ENCODE results near the gene PIN4. TPM values are rescaled to one million over a fixed set of nuclear protein-coding genes. Genes with fewer than 3 reads are reported as not detected.

PIN4 gene
- polyA plus RNA-seq, 1 donor from 2014 or later, result 49.3 TPM

GRCh38 chrX:72180539-72180938 lies 1.0 kb upstream of the PIN4 start:
- no peaks in the 10 kb centered on the region for H3K9me2 ChIP-seq (ENCODE audit: insufficient read depth, low read length)
- no peak for TF ChIP-seq EZH2 (IDR thresholded peaks at IDR 0.05; ENCODE audit: borderline replicate concordance, insufficient read depth, low read length, poor library complexity, severe bottlenecking)
- no peak for TF ChIP-seq POLR2AphosphoS5 (IDR thresholded peaks at IDR 0.05)
- TF ChIP-seq SMC3 (conservative IDR thresholded peaks at IDR 0.05; ENCODE audit: poor library complexity), result no peak
- no peak for TF ChIP-seq REST (IDR thresholded peaks at IDR 0.05; ENCODE audit: borderline replicate concordance)
- TF ChIP-seq RAD21 (conservative IDR thresholded peaks at IDR 0.05), result no peak
- no peak for TF ChIP-seq CTCF (IDR thresholded peaks at IDR 0.05; ENCODE audit: poor library complexity, severe bottlenecking)
- no peak for TF ChIP-seq TAF1 (IDR thresholded peaks at IDR 0.05; ENCODE audit: low read depth)
- no peak for TF ChIP-seq MXI1 (conservative IDR thresholded peaks at IDR 0.05; ENCODE audit: poor library complexity, severe bottlenecking)
- TF ChIP-seq EP300 (conservative IDR thresholded peaks at IDR 0.05; ENCODE audit: poor library complexity, severe bottlenecking), result no peak
- no peaks in the 10 kb centered on the region for H3F3A ChIP-seq (ENCODE audit: insufficient read depth, low read length, poor library complexity, severe bottlenecking)
- H3K79me2 ChIP-seq (replicated peaks; ENCODE audit: insufficient read depth, low read length), result no peaks in the 10 kb centered on the region
- peak overlapping the region; percentile 93 for H3K27ac ChIP-seq (ENCODE audit: low read length)
- no peaks in the 10 kb centered on the region for H4K20me1 ChIP-seq (ENCODE audit: insufficient read depth)
- no peaks in the 10 kb centered on the region for H3K9me3 ChIP-seq (ENCODE audit: low read length)
- no peaks in the 10 kb centered on the region for H3K36me3 ChIP-seq (ENCODE audit: insufficient read depth, low read length)
- no peaks in the 10 kb centered on the region for H3K27me3 ChIP-seq (ENCODE audit: insufficient read depth, low read depth, low read length)
- peak overlapping the region; percentile 65 for H3K4me2 ChIP-seq (ENCODE audit: low read length)
- no peak overlapping the region for H2AFZ ChIP-seq (ENCODE audit: low read depth, low read length)
- H3K4me3 ChIP-seq (ENCODE audit: low read length), result peak overlapping the region; percentile 80
- peak overlapping the region; percentile 82 for H3K9ac ChIP-seq (ENCODE audit: low read length)

DNA sequence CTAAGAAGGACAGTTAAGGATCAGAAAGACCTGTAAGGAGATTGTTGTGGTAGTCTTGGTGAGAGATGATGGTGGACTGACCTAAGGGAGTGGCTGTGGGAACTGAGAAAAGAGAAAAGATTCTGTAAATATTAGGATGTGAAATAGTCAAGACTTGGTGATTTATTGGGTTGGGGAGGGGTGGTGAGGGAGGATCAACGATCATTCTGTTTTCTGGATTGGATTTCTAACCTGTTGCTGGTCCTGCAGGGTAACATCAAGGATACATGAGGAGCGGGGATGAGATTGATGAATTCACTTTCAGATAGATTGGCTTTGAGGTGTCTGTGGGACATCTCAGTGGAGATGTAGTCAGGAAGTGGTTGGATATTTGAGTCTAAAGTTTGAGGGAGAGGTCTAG lies 1.4 kb downstream of the PIN4 start:
- no peak overlapping the region for H2AFZ ChIP-seq (ENCODE audit: low read depth, low read length)
- H3K27me3 ChIP-seq (ENCODE audit: insufficient read depth, low read depth, low read length), result no peaks in the 10 kb centered on the region
- no peaks in the 10 kb centered on the region for H3K9me2 ChIP-seq (ENCODE audit: insufficient read depth, low read length)
- H3F3A ChIP-seq (ENCODE audit: insufficient read depth, low read length, poor library complexity, severe bottlenecking), result no peaks in the 10 kb centered on the region
- no peaks in the 10 kb centered on the region for H3K79me2 ChIP-seq (replicated peaks; ENCODE audit: insufficient read depth, low read length)
- TF ChIP-seq RAD21 (conservative IDR thresholded peaks at IDR 0.05) (no peak), POLR2AphosphoS5 (IDR thresholded peaks at IDR 0.05) (no peak), SMC3 (conservative IDR thresholded peaks at IDR 0.05; ENCODE audit: poor library complexity) (no peak), EP300 (conservative IDR thresholded peaks at IDR 0.05; ENCODE audit: poor library complexity, severe bottlenecking) (no peak), EZH2 (IDR thresholded peaks at IDR 0.05; ENCODE audit: borderline replicate concordance, insufficient read depth, low read length, poor library complexity, severe bottlenecking) (no peak)
- peak overlapping the region; percentile 30 for H3K4me2 ChIP-seq (ENCODE audit: low read length)
- H3K27ac ChIP-seq (ENCODE audit: low read length), result no peak overlapping the region
- no peaks in the 10 kb centered on the region for H3K36me3 ChIP-seq (ENCODE audit: insufficient read depth, low read length)
- no peak overlapping the region for H3K9ac ChIP-seq (ENCODE audit: low read length)
- no peaks in the 10 kb centered on the region for H4K20me1 ChIP-seq (ENCODE audit: insufficient read depth)
- H3K9me3 ChIP-seq (ENCODE audit: low read length), result no peaks in the 10 kb centered on the region
- peak overlapping the region; percentile 80 for H3K4me3 ChIP-seq (ENCODE audit: low read length)
